ENCODE results near the gene MAPKAPK5. TPM values are rescaled to one million over a fixed set of nuclear protein-coding genes. Genes with fewer than 3 reads are reported as not detected.

MAPKAPK5 gene
- total RNA-seq, 1 donor from 2014 or later: 30.1 TPM

DNA sequence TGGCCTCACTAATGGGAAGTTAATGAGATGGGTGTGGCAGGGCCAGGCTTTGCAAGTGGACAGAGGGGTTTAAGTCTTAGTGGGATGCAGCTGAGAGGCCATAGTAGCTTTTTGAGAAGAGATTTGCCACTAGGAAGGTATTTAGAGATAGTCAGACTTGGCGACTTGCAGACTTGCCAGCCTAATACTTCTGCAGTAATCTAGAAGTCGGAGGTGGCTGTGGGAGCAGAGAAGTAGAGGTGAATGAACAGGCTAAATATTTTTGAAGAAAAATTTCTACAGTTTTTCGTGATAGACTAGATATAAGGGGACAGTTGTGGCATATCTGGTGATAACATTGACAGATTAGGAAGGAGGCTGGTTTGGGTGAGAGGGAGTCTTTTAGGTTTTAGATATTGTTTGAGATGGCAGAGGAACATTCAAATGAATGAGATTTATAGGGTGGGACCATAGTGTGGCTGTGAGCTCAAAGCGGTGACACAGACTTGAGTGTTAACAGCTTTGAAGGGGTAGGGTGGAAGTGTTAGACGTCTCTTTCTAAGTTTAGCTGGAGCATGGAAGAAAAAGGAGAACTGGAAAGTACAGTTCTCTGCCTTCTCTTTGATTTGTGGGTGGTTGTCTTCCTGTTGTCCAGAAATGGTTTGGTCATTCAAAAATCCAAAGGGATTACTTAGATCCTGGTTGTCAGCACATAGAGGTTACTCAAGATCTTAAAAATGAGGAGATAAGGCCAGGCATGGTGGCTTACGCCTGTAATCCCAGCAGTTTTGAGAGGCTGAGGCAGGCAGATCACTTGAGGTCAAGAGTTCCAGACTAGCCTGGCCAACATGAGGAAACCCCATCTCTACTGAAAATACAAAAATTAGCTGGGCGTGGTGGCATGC lies 44.9 kb downstream of the MAPKAPK5 start:
- no peak for DNase-seq (ENCODE audit: low spot score)
- TF ChIP-seq, protein P1, sequence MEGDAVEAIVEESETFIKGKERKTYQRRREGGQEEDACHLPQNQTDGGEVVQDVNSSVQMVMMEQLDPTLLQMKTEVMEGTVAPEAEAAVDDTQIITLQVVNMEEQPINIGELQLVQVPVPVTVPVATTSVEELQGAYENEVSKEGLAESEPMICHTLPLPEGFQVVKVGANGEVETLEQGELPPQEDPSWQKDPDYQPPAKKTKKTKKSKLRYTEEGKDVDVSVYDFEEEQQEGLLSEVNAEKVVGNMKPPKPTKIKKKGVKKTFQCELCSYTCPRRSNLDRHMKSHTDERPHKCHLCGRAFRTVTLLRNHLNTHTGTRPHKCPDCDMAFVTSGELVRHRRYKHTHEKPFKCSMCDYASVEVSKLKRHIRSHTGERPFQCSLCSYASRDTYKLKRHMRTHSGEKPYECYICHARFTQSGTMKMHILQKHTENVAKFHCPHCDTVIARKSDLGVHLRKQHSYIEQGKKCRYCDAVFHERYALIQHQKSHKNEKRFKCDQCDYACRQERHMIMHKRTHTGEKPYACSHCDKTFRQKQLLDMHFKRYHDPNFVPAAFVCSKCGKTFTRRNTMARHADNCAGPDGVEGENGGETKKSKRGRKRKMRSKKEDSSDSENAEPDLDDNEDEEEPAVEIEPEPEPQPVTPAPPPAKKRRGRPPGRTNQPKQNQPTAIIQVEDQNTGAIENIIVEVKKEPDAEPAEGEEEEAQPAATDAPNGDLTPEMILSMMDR (IDR thresholded peaks at IDR 0.05): no peak
- Mint-ChIP-seq H3K27me3 (ENCODE audit: low read depth) (no peaks in the 10 kb centered on the region), H3K9me3 (ENCODE audit: low read depth) (no peaks in the 10 kb centered on the region), H3K27ac (ENCODE audit: unreplicated experiment) (no peak overlapping the region), H3K36me3 (ENCODE audit: low read depth) (peaks cover 57% of the 10 kb centered on the region), H3K4me1 (ENCODE audit: low read depth) (no peaks in the 10 kb centered on the region), H3K4me3 (ENCODE audit: unreplicated experiment) (no peak overlapping the region)

DNA sequence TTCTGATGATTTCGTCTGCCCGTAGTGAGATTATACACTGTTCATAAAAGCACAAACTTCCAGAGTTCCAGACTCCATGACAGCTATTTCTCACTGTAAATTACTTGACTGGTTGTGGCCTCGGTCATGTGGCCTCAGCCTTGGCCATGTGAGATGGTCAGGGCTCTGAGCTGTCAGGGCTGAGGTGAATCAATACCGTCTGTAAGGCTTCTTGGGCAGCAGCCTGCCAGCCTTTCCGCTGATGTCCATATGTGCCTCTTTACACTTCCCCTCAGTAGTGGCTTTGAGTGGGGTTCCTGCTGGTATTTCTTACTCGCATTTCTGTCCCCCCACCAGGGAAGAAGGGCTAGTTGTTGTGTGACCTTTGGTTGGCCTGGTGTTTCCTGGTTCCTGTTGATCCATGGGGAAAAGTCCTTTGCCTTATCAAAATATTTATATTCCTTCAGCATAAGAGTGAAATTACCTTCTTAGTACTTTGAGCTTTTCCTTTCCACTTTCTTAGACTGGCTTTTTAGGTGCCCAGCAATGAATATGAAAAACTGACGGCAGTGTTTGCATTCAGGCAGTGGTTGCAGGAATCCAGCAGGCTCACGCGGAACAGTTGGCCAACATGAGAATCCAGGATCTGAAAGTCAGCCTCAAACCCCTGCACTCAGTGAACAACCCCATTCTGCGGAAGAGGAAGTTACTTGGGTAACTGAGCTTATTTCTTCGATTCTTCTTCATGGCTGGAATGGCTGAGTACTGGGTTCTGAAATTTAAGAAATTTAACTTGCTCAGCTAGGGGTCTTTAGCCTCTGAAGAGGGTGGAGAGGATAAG lies 46.1 kb downstream of the MAPKAPK5 start:
- TF ChIP-seq, protein P1 (IDR thresholded peaks at IDR 0.05): no peak
- H3K27ac Mint-ChIP-seq (ENCODE audit: unreplicated experiment): no peak overlapping the region
- H3K4me3 Mint-ChIP-seq (ENCODE audit: unreplicated experiment): no peak overlapping the region
- peaks cover 62% of the 10 kb centered on the region for H3K36me3 Mint-ChIP-seq (ENCODE audit: low read depth)
- no peaks in the 10 kb centered on the region for H3K27me3 Mint-ChIP-seq (ENCODE audit: low read depth)
- H3K4me1 Mint-ChIP-seq (ENCODE audit: low read depth): no peaks in the 10 kb centered on the region
- H3K9me3 Mint-ChIP-seq (ENCODE audit: low read depth): no peaks in the 10 kb centered on the region
- DNase-seq (ENCODE audit: low spot score): no peak

DNA sequence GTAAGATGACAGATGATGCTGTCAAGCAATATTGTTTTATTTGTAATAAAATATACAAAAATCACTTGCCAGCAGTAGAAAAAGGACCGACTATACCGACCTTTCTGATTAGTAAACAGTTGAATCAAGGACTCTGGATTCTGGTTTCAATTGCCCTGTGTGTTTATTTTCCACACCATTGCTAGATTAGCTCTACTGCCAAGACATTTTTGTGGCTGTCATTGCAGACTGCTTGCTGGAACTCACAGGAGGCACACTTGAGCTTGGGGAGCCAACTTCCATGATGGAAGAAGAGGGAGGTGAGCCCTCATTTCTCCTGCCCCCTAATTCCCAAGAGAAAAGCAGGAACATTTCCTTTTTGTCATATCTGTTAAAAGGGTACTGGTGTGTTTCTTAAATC lies 51.3 kb downstream of the MAPKAPK5 start:
- H3K27ac Mint-ChIP-seq (ENCODE audit: unreplicated experiment): no peak overlapping the region
- DNase-seq (ENCODE audit: low spot score): no peak
- TF ChIP-seq, protein P1 (IDR thresholded peaks at IDR 0.05): no peak
- H3K4me1 Mint-ChIP-seq (ENCODE audit: low read depth): no peaks in the 10 kb centered on the region
- peaks cover 41% of the 10 kb centered on the region for H3K36me3 Mint-ChIP-seq (ENCODE audit: low read depth)
- H3K9me3 Mint-ChIP-seq (ENCODE audit: low read depth): no peaks in the 10 kb centered on the region
- H3K27me3 Mint-ChIP-seq (ENCODE audit: low read depth): no peaks in the 10 kb centered on the region
- no peak overlapping the region for H3K4me3 Mint-ChIP-seq (ENCODE audit: unreplicated experiment)

DNA sequence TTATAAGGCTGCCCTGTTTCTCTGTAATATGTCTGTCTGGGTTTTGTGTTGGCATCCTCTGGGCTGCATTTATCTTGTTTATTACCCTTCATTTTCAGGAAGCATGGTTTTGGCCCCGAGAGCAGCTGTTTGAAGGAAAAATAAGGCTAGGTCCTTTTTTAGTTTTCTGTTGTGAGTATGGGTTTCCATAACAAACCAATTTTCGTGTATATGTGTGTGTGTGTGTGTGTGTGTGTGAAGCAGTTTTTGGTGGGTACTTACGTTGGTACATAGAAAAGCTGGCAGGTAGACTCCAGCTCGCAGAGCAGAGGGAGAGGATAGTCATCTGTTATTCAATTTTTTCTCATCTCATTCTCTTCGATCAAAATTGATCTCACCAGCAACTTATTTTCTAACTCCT lies 52.5 kb downstream of the MAPKAPK5 start:
- Mint-ChIP-seq H3K4me3 (ENCODE audit: unreplicated experiment) (no peak overlapping the region), H3K36me3 (ENCODE audit: low read depth) (peaks cover 38% of the 10 kb centered on the region), H3K9me3 (ENCODE audit: low read depth) (no peaks in the 10 kb centered on the region), H3K27ac (ENCODE audit: unreplicated experiment) (no peak overlapping the region), H3K4me1 (ENCODE audit: low read depth) (no peaks in the 10 kb centered on the region), H3K27me3 (ENCODE audit: low read depth) (no peaks in the 10 kb centered on the region)
- no peak for DNase-seq (ENCODE audit: low spot score)
- TF ChIP-seq, protein P1 (IDR thresholded peaks at IDR 0.05): no peak

DNA sequence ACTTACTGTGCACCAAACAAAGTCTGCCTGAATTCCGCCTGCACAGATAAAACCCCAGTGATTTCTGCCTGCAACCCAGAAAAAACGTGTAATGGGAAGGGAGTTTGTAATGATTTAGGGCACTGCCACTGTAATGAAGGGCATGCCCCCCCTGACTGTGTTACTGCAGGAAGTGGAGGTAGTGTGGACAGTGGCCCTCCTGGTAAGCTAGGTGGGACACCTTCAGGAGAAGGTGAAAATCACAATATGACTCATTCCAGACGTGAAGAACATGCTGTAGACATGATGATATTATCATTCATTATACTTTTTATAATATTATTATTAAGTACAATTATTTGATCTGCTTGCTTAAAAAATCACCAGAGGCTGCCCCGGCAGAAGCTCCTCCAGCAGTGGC lies 59.2 kb downstream of the MAPKAPK5 start:
- TF ChIP-seq, protein P1 (IDR thresholded peaks at IDR 0.05): no peak

More for the DNA sequence above, 59.2 kb downstream of the MAPKAPK5 start:
- no peak for DNase-seq (ENCODE audit: low spot score)
- Mint-ChIP-seq H3K9me3 (ENCODE audit: low read depth) (peaks cover 5% of the 10 kb centered on the region), H3K27ac (ENCODE audit: unreplicated experiment) (no peak overlapping the region), H3K4me1 (ENCODE audit: low read depth) (no peaks in the 10 kb centered on the region), H3K4me3 (ENCODE audit: unreplicated experiment) (no peak overlapping the region), H3K27me3 (ENCODE audit: low read depth) (no peaks in the 10 kb centered on the region), H3K36me3 (ENCODE audit: low read depth) (peaks cover 13% of the 10 kb centered on the region)
